NCI-H2081 treated with DMSO at 0.1 percent for 48 hours (cell line): ENCODE results near the gene POLR3A.
"Not testable (repeated sequence)": the region's sequence is repeated elsewhere in the genome, so short reads cannot be mapped to it uniquely, and the experiment has no call there.

Experiments used
- DNase-seq: peaks from one replicate; lab custom pipeline; 2025; lab: John Stamatoyannopoulos, UW

Gene POLR3A

GRCh38 chr10:78019264-78019663 is 10.1 kb downstream of the POLR3A start:
- no peak for DNase-seq

- DNase-seq, result no peak
Observed at GRCh38 chr10:78017856-78018255, 11.5 kb downstream of the POLR3A start.

- no peak for DNase-seq
Observed at GRCh38 chr10:78015546-78015945, 13.8 kb downstream of the POLR3A start.

GRCh38 chr10:78013564-78013963 is 15.8 kb downstream of the POLR3A start:
- no peak for DNase-seq

- no peak for DNase-seq
Observed at GRCh38 chr10:78011065-78011464, 18.2 kb downstream of the POLR3A start.

- DNase-seq, result no peak
Observed at GRCh38 chr10:78010278-78010677, 19.0 kb downstream of the POLR3A start.

- no peak for DNase-seq
Observed at GRCh38 chr10:78009662-78010061, 19.7 kb downstream of the POLR3A start.

GRCh38 chr10:78007172-78007571 is 22.1 kb downstream of the POLR3A start:
- DNase-seq, result no peak

- DNase-seq, result no peak
Observed at GRCh38 chr10:78004215-78005026, 24.9 kb downstream of the POLR3A start.

- no peak for DNase-seq
Observed at GRCh38 chr10:78002541-78003288, 26.6 kb downstream of the POLR3A start.

- DNase-seq, result no peak
Observed at GRCh38 chr10:78000956-78001472, 28.3 kb downstream of the POLR3A start.

GRCh38 chr10:78000206-78000605 is 29.1 kb downstream of the POLR3A start:
- no peak for DNase-seq

GRCh38 chr10:77998780-77999179 is 30.5 kb downstream of the POLR3A start:
- not testable (repeated sequence) for DNase-seq

- DNase-seq, result no peak
Observed at GRCh38 chr10:77993620-77994019, 35.7 kb downstream of the POLR3A start.

- no peak for DNase-seq
Observed at GRCh38 chr10:77989081-77989724, 40.1 kb downstream of the POLR3A start.

GRCh38 chr10:77987671-77988255 is 41.6 kb downstream of the POLR3A start:
- DNase-seq, result no peak

- DNase-seq, result no peak
Observed at GRCh38 chr10:77984986-77985385, 44.3 kb downstream of the POLR3A start.

GRCh38 chr10:77983384-77984341 is 45.7 kb downstream of the POLR3A start:
- no peak for DNase-seq

- no peak for DNase-seq
Observed at GRCh38 chr10:77981281-77981680, 48.0 kb downstream of the POLR3A start.

- no peak for DNase-seq
Observed at GRCh38 chr10:77979221-77979620, 50.1 kb downstream of the POLR3A start.

GRCh38 chr10:77978360-77978759 is 51.0 kb downstream of the POLR3A start:
- DNase-seq, result no peak
